Measurements from ENCODE around the gene PPP2R2D. TPM values are rescaled to one million over a fixed set of nuclear protein-coding genes. Genes with fewer than 3 reads are reported as not detected.

The PPP2R2D gene
- total RNA-seq, 1 donor from 2014 or later: 32.7 TPM

DNA sequence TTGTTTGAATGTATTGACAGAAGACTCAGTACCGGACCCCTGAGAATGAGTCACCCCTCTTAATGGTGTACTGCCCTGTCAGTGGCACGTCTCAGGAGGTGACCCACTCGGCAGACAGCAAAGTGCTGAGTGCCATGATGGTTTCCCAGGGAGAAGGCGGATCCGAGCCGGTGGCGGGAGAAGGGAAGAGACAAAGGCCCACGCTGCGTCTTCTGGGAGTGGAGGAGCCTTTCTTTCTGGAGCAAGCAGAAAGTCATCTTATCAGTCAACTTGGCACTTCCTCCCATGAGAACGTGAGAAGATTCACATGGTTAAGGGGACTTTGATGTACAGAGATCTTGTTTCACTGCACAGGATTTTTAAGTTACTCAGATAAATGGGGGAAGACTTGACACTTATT lies 14.6 kb upstream of the PPP2R2D start:
- Mint-ChIP-seq H3K27ac (no peak overlapping the region), H3K4me1 (peaks cover 3% of the 10 kb centered on the region), H3K36me3 (ENCODE audit: low read depth) (no peaks in the 10 kb centered on the region), H3K4me3 (no peak overlapping the region), H3K9me3 (no peaks in the 10 kb centered on the region), H3K27me3 (peaks cover 10% of the 10 kb centered on the region)
- CTCF ChIA-PET: interaction anchor here (1.0 to 2.7 kb wide), 8 partner anchors 14 to 256 kb away, joined by 3 to 51 read pairs (median 8); partner anchors contain the start of gene PPP2R2D
- intact Hi-C loops (cut with micrococcal nuclease): no loop called here
- DNase-seq (no peak), ATAC-seq (ENCODE audit: low read depth) (no peak)
- POLR2A ChIA-PET: interaction anchor here (1.3 kb wide), 1 partner anchor 137 kb away, joined by 5 read pairs; no protein-coding TSS in a partner anchor
- TF ChIP-seq, protein P1, sequence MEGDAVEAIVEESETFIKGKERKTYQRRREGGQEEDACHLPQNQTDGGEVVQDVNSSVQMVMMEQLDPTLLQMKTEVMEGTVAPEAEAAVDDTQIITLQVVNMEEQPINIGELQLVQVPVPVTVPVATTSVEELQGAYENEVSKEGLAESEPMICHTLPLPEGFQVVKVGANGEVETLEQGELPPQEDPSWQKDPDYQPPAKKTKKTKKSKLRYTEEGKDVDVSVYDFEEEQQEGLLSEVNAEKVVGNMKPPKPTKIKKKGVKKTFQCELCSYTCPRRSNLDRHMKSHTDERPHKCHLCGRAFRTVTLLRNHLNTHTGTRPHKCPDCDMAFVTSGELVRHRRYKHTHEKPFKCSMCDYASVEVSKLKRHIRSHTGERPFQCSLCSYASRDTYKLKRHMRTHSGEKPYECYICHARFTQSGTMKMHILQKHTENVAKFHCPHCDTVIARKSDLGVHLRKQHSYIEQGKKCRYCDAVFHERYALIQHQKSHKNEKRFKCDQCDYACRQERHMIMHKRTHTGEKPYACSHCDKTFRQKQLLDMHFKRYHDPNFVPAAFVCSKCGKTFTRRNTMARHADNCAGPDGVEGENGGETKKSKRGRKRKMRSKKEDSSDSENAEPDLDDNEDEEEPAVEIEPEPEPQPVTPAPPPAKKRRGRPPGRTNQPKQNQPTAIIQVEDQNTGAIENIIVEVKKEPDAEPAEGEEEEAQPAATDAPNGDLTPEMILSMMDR (IDR thresholded peaks at IDR 0.05): no peak

DNA sequence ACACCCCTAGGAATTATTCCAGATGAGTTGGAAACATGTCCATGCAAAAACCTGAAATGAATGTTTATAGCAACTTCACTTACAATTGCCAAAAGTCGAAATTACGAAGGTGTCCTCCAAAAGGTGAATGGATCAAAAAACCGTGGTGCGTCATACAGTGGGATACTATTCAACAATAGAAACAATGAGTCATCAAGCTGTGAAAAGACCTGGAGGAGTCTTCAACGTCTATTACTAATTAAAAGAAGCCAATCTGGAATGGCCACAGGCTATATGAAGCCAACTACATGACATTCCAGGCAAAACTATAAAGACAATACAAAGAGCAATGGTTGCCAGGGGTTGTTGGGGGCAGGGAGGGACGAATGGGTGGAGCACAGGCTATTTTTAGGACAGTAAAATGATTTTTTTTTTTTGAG lies 12.6 kb upstream of the PPP2R2D start:
- H3K36me3 Mint-ChIP-seq (ENCODE audit: low read depth): no peaks in the 10 kb centered on the region
- H3K9me3 Mint-ChIP-seq: no peaks in the 10 kb centered on the region
- peaks cover 3% of the 10 kb centered on the region for H3K4me1 Mint-ChIP-seq
- intact Hi-C loops (cut with micrococcal nuclease): no loop called here
- CTCF ChIA-PET: interaction anchor here (2.5 kb wide), 1 partner anchor 135 kb away, joined by 10 read pairs; no protein-coding TSS in a partner anchor
- H3K4me3 Mint-ChIP-seq: no peak overlapping the region
- DNase-seq: no peak
- POLR2A ChIA-PET: no interaction called here
- no peak for ATAC-seq (ENCODE audit: low read depth)
- TF ChIP-seq, protein P1 (IDR thresholded peaks at IDR 0.05): no peak
- peaks cover 10% of the 10 kb centered on the region for H3K27me3 Mint-ChIP-seq
- no peak overlapping the region for H3K27ac Mint-ChIP-seq

DNA sequence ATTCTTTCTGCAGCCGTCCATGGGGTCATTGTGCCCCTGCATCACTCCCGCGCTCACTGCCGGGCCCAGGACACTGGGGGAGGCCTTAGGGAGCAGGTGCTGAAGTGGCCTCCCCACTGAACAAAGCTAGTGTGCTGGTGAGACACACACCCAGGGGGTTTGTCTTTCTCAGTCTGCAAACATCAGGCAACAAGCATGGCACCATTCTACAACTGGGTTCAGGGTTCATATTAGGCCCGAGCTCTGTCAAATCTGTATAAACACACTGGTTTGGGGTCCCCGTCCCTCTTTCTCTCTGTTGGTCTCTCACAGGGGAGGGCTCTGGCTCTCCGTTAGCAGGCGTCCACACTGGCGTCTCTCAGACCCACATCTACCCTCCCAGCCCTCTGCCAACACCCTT lies 11.1 kb upstream of the PPP2R2D start:
- ChIA-PET POLR2A (no interaction called here), CTCF (interaction anchor here (2.5 kb wide), 1 partner anchor 133 kb away, joined by 10 read pairs; no protein-coding TSS in a partner anchor)
- no peak overlapping the region for H3K4me3 Mint-ChIP-seq
- H3K4me1 Mint-ChIP-seq: peaks cover 3% of the 10 kb centered on the region
- H3K36me3 Mint-ChIP-seq (ENCODE audit: low read depth): no peaks in the 10 kb centered on the region
- no peak for DNase-seq
- H3K9me3 Mint-ChIP-seq: no peaks in the 10 kb centered on the region
- H3K27me3 Mint-ChIP-seq: peaks cover 14% of the 10 kb centered on the region
- TF ChIP-seq, protein P1 (IDR thresholded peaks at IDR 0.05): no peak
- no peak overlapping the region for H3K27ac Mint-ChIP-seq
- intact Hi-C loops (cut with micrococcal nuclease): no loop called here
- ATAC-seq (ENCODE audit: low read depth): no peak

DNA sequence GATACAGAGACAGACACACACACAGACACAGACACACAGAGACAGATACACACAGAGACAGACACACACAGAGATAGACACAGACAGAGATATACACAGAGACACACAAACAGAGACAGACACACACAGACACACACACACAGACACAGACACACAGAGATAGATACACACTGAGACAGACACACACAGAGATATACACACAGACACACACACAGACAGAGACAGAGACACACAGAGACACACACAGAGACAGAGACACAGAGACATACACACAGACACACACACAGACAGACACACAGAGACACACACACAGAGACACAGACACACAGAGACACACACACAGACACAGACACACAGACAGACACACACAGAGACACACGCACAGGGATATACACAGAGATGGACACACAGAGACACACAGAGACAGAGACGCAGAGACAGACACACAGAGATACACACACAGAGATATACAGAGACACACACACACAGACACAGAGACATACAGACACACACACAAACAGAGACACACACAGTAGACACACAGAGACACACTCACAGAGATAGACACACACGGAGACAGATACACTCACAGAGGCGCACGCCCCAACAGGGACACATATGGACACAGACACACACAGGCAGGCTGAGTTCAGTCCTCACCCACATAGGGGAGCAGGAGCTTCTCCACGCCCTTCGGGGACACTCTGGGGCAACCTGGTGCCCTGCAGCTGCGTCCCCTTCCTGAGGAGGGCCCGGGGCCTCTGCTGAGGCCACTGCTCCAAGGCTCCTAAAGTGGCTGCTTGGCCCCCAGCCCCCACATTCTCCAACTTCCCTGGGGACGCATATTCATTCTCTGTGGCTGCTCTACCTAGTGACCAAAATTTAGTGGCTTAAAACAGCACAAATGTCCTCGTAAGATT lies 10.3 kb upstream of the PPP2R2D start:
- ATAC-seq (ENCODE audit: low read depth): no peak

More for the DNA sequence above, 10.3 kb upstream of the PPP2R2D start:
- CTCF ChIA-PET: interaction anchor here (2.5 kb wide), 1 partner anchor 133 kb away, joined by 10 read pairs; no protein-coding TSS in a partner anchor
- POLR2A ChIA-PET: no interaction called here
- Mint-ChIP-seq H3K36me3 (ENCODE audit: low read depth) (no peaks in the 10 kb centered on the region), H3K4me3 (no peak overlapping the region), H3K4me1 (peaks cover under 1% of the 10 kb centered on the region), H3K27me3 (peaks cover 15% of the 10 kb centered on the region), H3K27ac (no peak overlapping the region), H3K9me3 (no peaks in the 10 kb centered on the region)
- TF ChIP-seq, protein P1 (IDR thresholded peaks at IDR 0.05): no peak
- no peak for DNase-seq
- intact Hi-C loops (cut with micrococcal nuclease): no loop called here

Measured in activated B cell treated with CpG ODN at 0.5 μM for 24 hours (primary cell).